A673 (cell line): ENCODE measurements around the gene CYP1A2. TPM values are rescaled to one million over a fixed set of nuclear protein-coding genes. Genes with fewer than 3 reads are reported as not detected.

Experiments
- Bru-seq: library from RNA; stranded (reverse); fragments of 400-500 nt; gene quantifications from one replicate; lab custom pipeline; 2021; lab: Mats Ljungman, UMichigan
- BruChase-seq, 2 experiments: library from RNA; stranded (reverse); fragments of 400-500 nt; gene quantifications; one replicate each; lab custom pipeline; 2021; lab: Mats Ljungman, UMichigan
- BruUV-seq: library from RNA; stranded (reverse); fragments of 400-500 nt; replicated peaks from 2 replicates; lab custom pipeline; 2021; lab: Mats Ljungman, UMichigan
- CTCF ChIA-PET: fragments of 300-600 bp; sonication (Branson Sonifier 250); formaldehyde crosslinking; loops from one replicate; lab custom pipeline; 2022; ENCODE audit warnings: antibody characterized with exemption; lab: Charles Lee
- POLR2A ChIA-PET: fragments of 300-600 bp; sonication (Branson Sonifier 250); formaldehyde crosslinking; loops from one replicate; lab custom pipeline; 2022; ENCODE audit warnings: antibody characterized with exemption; ENCODE audit not compliant: low non-redundant PET; lab: Charles Lee
- DNase-seq: peaks from one replicate; pipeline ENCODE4 v3.0.0-alpha.2; 2015; ENCODE audit warnings: low spot score
- H3K27ac ChIP-seq: fragments of 200-600 bp; sonication (generic); 2 replicates; pipeline ENCODE4 v1.5.1; 2016; ENCODE audit warnings: mixed run types, low read depth, mild to moderate bottlenecking, mixed read lengths, antibody characterized with exemption, low read length; ENCODE audit not compliant: poor library complexity, severe bottlenecking
- H3K27me3 ChIP-seq: fragments of 200-600 bp; sonication (generic); replicated peaks from 2 replicates; pipeline ENCODE4 v1.6.1; 2017; ENCODE audit warnings: mixed run types, low read depth, mild to moderate bottlenecking, mixed read lengths, antibody characterized with exemption, low read length; ENCODE audit not compliant: insufficient read depth, poor library complexity
- H3K36me3 ChIP-seq: fragments of 200-600 bp; sonication (generic); 2 replicates; pipeline ENCODE4 v1.6.1; 2016; ENCODE audit warnings: mixed run types, mild to moderate bottlenecking, mixed read lengths, antibody characterized with exemption, low read length; ENCODE audit not compliant: insufficient read depth, poor library complexity, severe bottlenecking
- H3K4me1 ChIP-seq: fragments of 200-600 bp; sonication (generic); 2 replicates; pipeline ENCODE4 v1.6.1; 2017; ENCODE audit warnings: mixed run types, mild to moderate bottlenecking, mixed read lengths, antibody characterized with exemption, low read length; ENCODE audit not compliant: insufficient read depth, poor library complexity, severe bottlenecking
- H3K4me3 ChIP-seq: fragments of 200-600 bp; sonication (generic); 2 replicates; pipeline ENCODE4 v1.5.1; 2016; ENCODE audit warnings: low read depth, mixed run types, mild to moderate bottlenecking, mixed read lengths, low read length; ENCODE audit not compliant: poor library complexity, severe bottlenecking
- H3K9me3 ChIP-seq: fragments of 200-600 bp; sonication (generic); 2 replicates; pipeline ENCODE4 v1.6.1; 2016; ENCODE audit warnings: mixed run types, low read depth, mild to moderate bottlenecking, mixed read lengths, antibody characterized with exemption, low read length; ENCODE audit not compliant: poor library complexity, severe bottlenecking
- EZH2 ChIP-seq: fragments of 200-600 bp; sonication (generic); IDR thresholded peaks from 2 replicates; pipeline ENCODE4 v1.6.1; 2017; ENCODE audit warnings: borderline replicate concordance, low read depth, mild to moderate bottlenecking, mixed read lengths, antibody characterized with exemption, low read length; ENCODE audit not compliant: poor library complexity, severe bottlenecking
- intact Hi-C: fragments of 100-400 bp; cut with micrococcal nuclease; formaldehyde crosslinking; loops from one replicate; pipeline ENCODE4 v1.10.0; 2022; ENCODE audit not compliant: unreplicated experiment
- long read RNA-seq: library from polyadenylated mRNA; stranded (forward); transcript quantifications from one replicate; pipeline ENCODE4 v2.0.0, GENCODE V29; 2022
- total RNA-seq: library from RNA; stranded (reverse); gene quantifications from 2 replicates; pipeline ENCODE4 v1.2.3, GENCODE V29; 2021
- TF ChIP-seq, protein P1 (sequence below): fragments of 300-800, 200-600 bp; sonication (generic); conservative IDR thresholded peaks from 2 replicates; pipeline ENCODE4 v1.5.1; 2017; ENCODE audit warnings: low read depth, mild to moderate bottlenecking, antibody characterized with exemption, low read length, moderate library complexity, mixed read lengths

Gene CYP1A2, protein sequence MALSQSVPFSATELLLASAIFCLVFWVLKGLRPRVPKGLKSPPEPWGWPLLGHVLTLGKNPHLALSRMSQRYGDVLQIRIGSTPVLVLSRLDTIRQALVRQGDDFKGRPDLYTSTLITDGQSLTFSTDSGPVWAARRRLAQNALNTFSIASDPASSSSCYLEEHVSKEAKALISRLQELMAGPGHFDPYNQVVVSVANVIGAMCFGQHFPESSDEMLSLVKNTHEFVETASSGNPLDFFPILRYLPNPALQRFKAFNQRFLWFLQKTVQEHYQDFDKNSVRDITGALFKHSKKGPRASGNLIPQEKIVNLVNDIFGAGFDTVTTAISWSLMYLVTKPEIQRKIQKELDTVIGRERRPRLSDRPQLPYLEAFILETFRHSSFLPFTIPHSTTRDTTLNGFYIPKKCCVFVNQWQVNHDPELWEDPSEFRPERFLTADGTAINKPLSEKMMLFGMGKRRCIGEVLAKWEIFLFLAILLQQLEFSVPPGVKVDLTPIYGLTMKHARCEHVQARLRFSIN
- total RNA-seq = not detected in 2 replicates
- Bru-seq, nascent RNA = not detected
- not detected for BruChase-seq, experiment 1, labeled RNA remaining after a 2-hour chase
- not detected for BruChase-seq, experiment 2, labeled RNA remaining after a 6-hour chase
- long read RNA-seq = 0 reads

DNA sequence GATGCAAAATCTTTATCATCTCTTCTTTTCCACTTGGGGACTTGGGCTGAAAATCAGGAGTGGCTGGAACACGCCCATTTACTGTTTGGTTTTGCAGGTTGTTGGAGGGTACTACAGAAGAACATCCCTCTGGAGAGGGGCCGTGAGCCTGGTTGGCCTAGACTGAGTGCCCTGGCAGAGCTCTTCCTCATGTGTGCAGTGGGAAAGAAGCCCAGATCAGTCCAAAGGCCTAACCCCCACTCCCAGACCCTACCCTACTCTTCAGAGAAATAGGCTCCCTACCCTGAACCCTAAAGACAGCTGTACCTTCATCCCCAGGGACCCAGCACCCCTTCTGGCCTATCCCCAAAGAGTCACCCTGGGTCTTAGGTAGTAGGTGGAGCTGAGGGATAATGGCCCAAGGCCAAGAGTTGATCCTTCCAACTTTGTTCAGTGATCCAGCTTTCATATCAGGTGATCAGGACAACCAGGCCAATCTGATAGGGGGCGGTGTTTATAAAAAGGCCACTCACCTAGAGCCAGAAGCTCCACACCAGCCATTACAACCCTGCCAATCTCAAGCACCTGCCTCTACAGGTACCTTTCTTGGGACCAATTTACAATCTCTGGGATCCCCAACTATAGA, at the start of gene CYP1A2:
Gene CYP1A2 (plus strand): TSS at position 524 of the 625 bp plus-strand sequence. CDS start 894 bp downstream, outside the sequence.
- H3K27ac ChIP-seq = no peak within 1 kb of the TSS
- TF ChIP-seq EZH2 = no peak
- TF ChIP-seq, protein P1, sequence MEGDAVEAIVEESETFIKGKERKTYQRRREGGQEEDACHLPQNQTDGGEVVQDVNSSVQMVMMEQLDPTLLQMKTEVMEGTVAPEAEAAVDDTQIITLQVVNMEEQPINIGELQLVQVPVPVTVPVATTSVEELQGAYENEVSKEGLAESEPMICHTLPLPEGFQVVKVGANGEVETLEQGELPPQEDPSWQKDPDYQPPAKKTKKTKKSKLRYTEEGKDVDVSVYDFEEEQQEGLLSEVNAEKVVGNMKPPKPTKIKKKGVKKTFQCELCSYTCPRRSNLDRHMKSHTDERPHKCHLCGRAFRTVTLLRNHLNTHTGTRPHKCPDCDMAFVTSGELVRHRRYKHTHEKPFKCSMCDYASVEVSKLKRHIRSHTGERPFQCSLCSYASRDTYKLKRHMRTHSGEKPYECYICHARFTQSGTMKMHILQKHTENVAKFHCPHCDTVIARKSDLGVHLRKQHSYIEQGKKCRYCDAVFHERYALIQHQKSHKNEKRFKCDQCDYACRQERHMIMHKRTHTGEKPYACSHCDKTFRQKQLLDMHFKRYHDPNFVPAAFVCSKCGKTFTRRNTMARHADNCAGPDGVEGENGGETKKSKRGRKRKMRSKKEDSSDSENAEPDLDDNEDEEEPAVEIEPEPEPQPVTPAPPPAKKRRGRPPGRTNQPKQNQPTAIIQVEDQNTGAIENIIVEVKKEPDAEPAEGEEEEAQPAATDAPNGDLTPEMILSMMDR = no peak
- no peaks in the 10 kb centered on the region for H3K4me1 ChIP-seq
- intact Hi-C loops = no loop called here
- H3K9me3 ChIP-seq = no peaks in the 10 kb centered on the region
- no peaks in the 10 kb centered on the region for H3K27me3 ChIP-seq
- BruUV-seq = no TSS peak
- H3K4me3 ChIP-seq = no peak within 1 kb of the TSS
- ChIA-PET POLR2A (no interaction called here), CTCF (interaction anchor here (1.4 kb wide), 1 partner anchor 22 kb away, joined by 5 read pairs; no protein-coding TSS in a partner anchor)
- DNase-seq = no peak
- no peaks in the 10 kb centered on the region for H3K36me3 ChIP-seq

DNA sequence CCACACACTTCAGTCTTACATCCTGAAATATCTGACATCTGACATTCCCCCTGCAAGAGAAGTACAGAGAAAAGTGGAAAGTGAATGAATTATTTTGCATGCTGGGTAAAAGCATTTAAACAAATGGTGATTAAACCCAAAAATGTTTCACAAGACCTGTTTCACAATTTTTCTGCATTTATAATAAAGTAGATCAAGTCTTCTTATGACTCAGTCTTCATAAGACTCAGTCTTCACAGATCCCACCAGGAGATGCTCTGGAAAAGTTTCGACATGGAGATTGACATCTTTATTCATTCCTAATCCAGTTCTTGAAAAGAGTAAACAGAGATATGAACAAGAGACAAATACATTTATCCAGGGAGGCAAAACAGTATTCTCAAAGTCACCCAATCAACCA, 39.6 kb upstream of the CYP1A2 start:
- ChIA-PET POLR2A (no interaction called here), CTCF (no interaction called here)
- Histone ChIP-seq H3K27ac (no peak overlapping the region), H3K9me3 (no peaks in the 10 kb centered on the region), H3K36me3 (no peaks in the 10 kb centered on the region), H3K4me1 (no peaks in the 10 kb centered on the region), H3K4me3 (no peak overlapping the region), H3K27me3 (peaks cover 17% of the 10 kb centered on the region)
- no TSS peak for BruUV-seq
- intact Hi-C loops = no loop called here
- TF ChIP-seq, protein P1 = no peak
- TF ChIP-seq EZH2 = no peak
- DNase-seq = no peak

DNA sequence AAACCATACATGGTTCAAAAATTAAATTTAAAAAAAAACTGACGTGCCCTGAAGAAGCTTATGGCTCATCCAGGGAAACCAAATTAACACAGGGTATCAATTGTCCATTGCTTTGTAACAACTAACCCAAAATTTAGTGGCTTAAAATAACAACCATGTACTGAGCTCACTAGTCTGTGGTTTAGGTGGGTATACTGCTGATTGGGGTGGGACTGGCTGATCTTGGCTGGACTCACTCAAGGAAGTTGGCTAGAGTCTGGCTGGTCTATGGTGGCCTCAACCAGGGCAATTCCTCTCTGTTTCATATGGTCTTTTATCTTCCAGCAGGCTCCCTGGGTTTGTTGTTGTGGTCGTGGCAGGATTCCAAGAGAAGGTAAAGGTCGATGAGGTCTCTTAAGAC, 38.8 kb upstream of the CYP1A2 start:
- peaks cover 17% of the 10 kb centered on the region for H3K27me3 ChIP-seq
- CTCF ChIA-PET = no interaction called here
- H3K36me3 ChIP-seq = no peaks in the 10 kb centered on the region
- no peaks in the 10 kb centered on the region for H3K4me1 ChIP-seq
- TF ChIP-seq EZH2 = no peak
- TF ChIP-seq, protein P1 = no peak
- no peak for DNase-seq
- no peak overlapping the region for H3K27ac ChIP-seq
- H3K9me3 ChIP-seq = no peaks in the 10 kb centered on the region
- H3K4me3 ChIP-seq = no peak overlapping the region
- intact Hi-C loops = no loop called here
- BruUV-seq = no TSS peak
- POLR2A ChIA-PET = no interaction called here
